Endothelial cell (in vitro differentiated cells): ENCODE results near the gene TAP1. TPM values are rescaled to one million over a fixed set of nuclear protein-coding genes. Genes with fewer than 3 reads are reported as not detected.

ENCODE experiments used
- DNase-seq: peaks from one replicate; pipeline ENCODE4 v3.0.0; 2021; ENCODE audit warnings: low spot score
- H3K27ac Mint-ChIP-seq: one replicate; pipeline ENCODE4 v1.8.0; 2021; ENCODE audit warnings: mixed read lengths, inconsistent platforms; ENCODE audit not compliant: unreplicated experiment
- H3K27me3 Mint-ChIP-seq: one replicate; pipeline ENCODE4 v1.8.0; 2021; ENCODE audit warnings: mild to moderate bottlenecking, moderate library complexity, mixed read lengths, inconsistent platforms; ENCODE audit not compliant: unreplicated experiment
- H3K36me3 Mint-ChIP-seq: one replicate; pipeline ENCODE4 v1.8.0; 2021; ENCODE audit warnings: mild to moderate bottlenecking, low read depth, mixed read lengths, inconsistent platforms; ENCODE audit not compliant: unreplicated experiment
- H3K4me1 Mint-ChIP-seq: one replicate; pipeline ENCODE4 v1.8.0; 2021; ENCODE audit warnings: mild to moderate bottlenecking, mixed read lengths, inconsistent platforms; ENCODE audit not compliant: unreplicated experiment
- H3K4me3 Mint-ChIP-seq: one replicate; pipeline ENCODE4 v1.8.0; 2021; ENCODE audit warnings: mild to moderate bottlenecking, mixed read lengths, inconsistent platforms; ENCODE audit not compliant: unreplicated experiment
- H3K9me3 Mint-ChIP-seq: one replicate; pipeline ENCODE4 v1.8.0; 2021; ENCODE audit warnings: mixed read lengths, inconsistent platforms; ENCODE audit not compliant: unreplicated experiment
- CTCF ChIP-seq: fragments of 200-600 bp; sonication (generic); IDR thresholded peaks from one replicate; pipeline ENCODE4 v1.5.0; 2021; ENCODE audit warnings: antibody characterized with exemption; ENCODE audit not compliant: unreplicated experiment
- total RNA-seq: library from RNA; stranded (reverse); fragmentation: NEBNext Ultra II Directional; extraction: Animal tissue kit (Norgen Biotek cat#: 25700); gene quantifications from one replicate; pipeline ENCODE4 v1.2.1, GENCODE V29; 2021; ENCODE audit not compliant: unreplicated experiment

The TAP1 gene
- total RNA-seq, 1 donor from 2014 or later: 1.6 TPM

- H3K4me1 Mint-ChIP-seq: no peaks in the 10 kb centered on the region
- DNase-seq: no peak
- H3K27ac Mint-ChIP-seq: no peak within 1 kb of the TSS
- peaks cover 1% of the 10 kb centered on the region for H3K27me3 Mint-ChIP-seq
- TF ChIP-seq CTCF: no peak
- no peaks in the 10 kb centered on the region for H3K36me3 Mint-ChIP-seq
- no peak within 1 kb of the TSS for H3K4me3 Mint-ChIP-seq
- H3K9me3 Mint-ChIP-seq: no peaks in the 10 kb centered on the region
Measured at GRCh38 chr6:32816746-32817204, 36.7 kb downstream of the TAP1 start, which contains the start of gene HLA-DOB. TSS of gene HLA-DOB (minus strand) at chr6:32817002. CDS start at chr6:32816951, 51 bp downstream.

GRCh38 chr6:32815996-32816395 is 37.5 kb downstream of the TAP1 start:
- H3K27me3 Mint-ChIP-seq: peaks cover 1% of the 10 kb centered on the region
- no peak for DNase-seq
- H3K27ac Mint-ChIP-seq: no peak overlapping the region
- H3K4me1 Mint-ChIP-seq: no peaks in the 10 kb centered on the region
- H3K9me3 Mint-ChIP-seq: no peaks in the 10 kb centered on the region
- H3K4me3 Mint-ChIP-seq: no peak overlapping the region
- TF ChIP-seq CTCF: no peak
- H3K36me3 Mint-ChIP-seq: no peaks in the 10 kb centered on the region

GRCh38 chr6:32815115-32815514 is 38.4 kb downstream of the TAP1 start:
- Mint-ChIP-seq H3K36me3 (no peaks in the 10 kb centered on the region), H3K27me3 (peaks cover 1% of the 10 kb centered on the region), H3K4me1 (no peaks in the 10 kb centered on the region), H3K9me3 (no peaks in the 10 kb centered on the region), H3K4me3 (no peak overlapping the region), H3K27ac (peak overlapping the region; percentile 39)
- no peak for TF ChIP-seq CTCF
- DNase-seq: no peak

- no peaks in the 10 kb centered on the region for H3K9me3 Mint-ChIP-seq
- no peaks in the 10 kb centered on the region for H3K36me3 Mint-ChIP-seq
- H3K4me3 Mint-ChIP-seq: no peak overlapping the region
- no peak for DNase-seq
- no peaks in the 10 kb centered on the region for H3K4me1 Mint-ChIP-seq
- H3K27me3 Mint-ChIP-seq: peaks cover 1% of the 10 kb centered on the region
- TF ChIP-seq CTCF: no peak
- no peak overlapping the region for H3K27ac Mint-ChIP-seq
Measured at GRCh38 chr6:32814145-32814544, 39.4 kb downstream of the TAP1 start.

GRCh38 chr6:32809171-32809570 is 44.3 kb downstream of the TAP1 start:
- Mint-ChIP-seq H3K4me1 (no peaks in the 10 kb centered on the region), H3K27ac (no peak overlapping the region), H3K27me3 (no peaks in the 10 kb centered on the region), H3K9me3 (no peaks in the 10 kb centered on the region), H3K4me3 (no peak overlapping the region), H3K36me3 (no peaks in the 10 kb centered on the region)
- DNase-seq: no peak
- no peak for TF ChIP-seq CTCF
